ENCODE data around the gene MSL2.
"Not testable (repeated sequence)": the region's sequence is repeated elsewhere in the genome, so short reads cannot be mapped to it uniquely, and the experiment has no call there.

- not testable (repeated sequence) for TF ChIP-seq POLR2A, CTCF (IDR thresholded peaks at IDR 0.05)
These were observed 32.5 kb downstream of the MSL2 start for GRCh38 chr3:136163607-136164006.

Data from testis (tissue), 2 donors.